Measurements from ENCODE around the gene ACSS1.

Gene ACSS1

GRCh38 chr20:25011261-25011660, 46.7 kb downstream of the ACSS1 start:
- H3K4me1 ChIP-seq (ENCODE audit: control insufficient read depth, low read length), result no peaks in the 10 kb centered on the region
- no peaks in the 10 kb centered on the region for H3K9me3 ChIP-seq (ENCODE audit: control insufficient read depth, insufficient read depth, low read length)
- H3K79me2 ChIP-seq (ENCODE audit: control insufficient read depth, low read length), result no peaks in the 10 kb centered on the region
- H4K20me1 ChIP-seq (ENCODE audit: control insufficient read depth, insufficient read depth, low read depth, low read length), result no peaks in the 10 kb centered on the region
- no peaks in the 10 kb centered on the region for H3K36me3 ChIP-seq (ENCODE audit: control insufficient read depth, low read length)
- H3K4me2 ChIP-seq (ENCODE audit: low read length), result no peak overlapping the region
- no peak for TF ChIP-seq EZH2phosphoT487 (IDR thresholded peaks at IDR 0.05; ENCODE audit: borderline replicate concordance, low read length)
- TF ChIP-seq CTCF (IDR thresholded peaks at IDR 0.05; ENCODE audit: low read depth, low read length, poor library complexity, severe bottlenecking), result no peak
- H3K9me2 ChIP-seq (replicated peaks; ENCODE audit: control insufficient read depth, low read length), result no peaks in the 10 kb centered on the region
- no peak overlapping the region for H3K4me3 ChIP-seq (ENCODE audit: low read length)
- H3K27me3 ChIP-seq (ENCODE audit: control insufficient read depth, low read length), result no peaks in the 10 kb centered on the region
- H3K27ac ChIP-seq (ENCODE audit: low read depth, low read length), result no peak overlapping the region
- H3F3A ChIP-seq (ENCODE audit: control insufficient read depth, insufficient read depth), result no peaks in the 10 kb centered on the region

GRCh38 chr20:25009218-25010145, 48.5 kb downstream of the ACSS1 start:
- H3K79me2 ChIP-seq (ENCODE audit: control insufficient read depth, low read length), result no peaks in the 10 kb centered on the region
- H3K4me3 ChIP-seq (ENCODE audit: low read length), result no peak overlapping the region
- no peaks in the 10 kb centered on the region for H3K27me3 ChIP-seq (ENCODE audit: control insufficient read depth, low read length)
- H3K36me3 ChIP-seq (ENCODE audit: control insufficient read depth, low read length), result no peaks in the 10 kb centered on the region
- no peak overlapping the region for H3K27ac ChIP-seq (ENCODE audit: low read depth, low read length)
- no peak for TF ChIP-seq EZH2phosphoT487 (IDR thresholded peaks at IDR 0.05; ENCODE audit: borderline replicate concordance, low read length)
- TF ChIP-seq CTCF (IDR thresholded peaks at IDR 0.05; ENCODE audit: low read depth, low read length, poor library complexity, severe bottlenecking), result no peak
- H3K9me2 ChIP-seq (replicated peaks; ENCODE audit: control insufficient read depth, low read length), result no peaks in the 10 kb centered on the region
- H3K4me2 ChIP-seq (ENCODE audit: low read length), result no peak overlapping the region
- no peaks in the 10 kb centered on the region for H3K9me3 ChIP-seq (ENCODE audit: control insufficient read depth, insufficient read depth, low read length)
- no peaks in the 10 kb centered on the region for H3K4me1 ChIP-seq (ENCODE audit: control insufficient read depth, low read length)
- no peaks in the 10 kb centered on the region for H3F3A ChIP-seq (ENCODE audit: control insufficient read depth, insufficient read depth)
- no peaks in the 10 kb centered on the region for H4K20me1 ChIP-seq (ENCODE audit: control insufficient read depth, insufficient read depth, low read depth, low read length)

- no peak overlapping the region for H3K27ac ChIP-seq (ENCODE audit: low read depth, low read length)
- H3K4me3 ChIP-seq (ENCODE audit: low read length), result no peak overlapping the region
- H3K9me3 ChIP-seq (ENCODE audit: control insufficient read depth, insufficient read depth, low read length), result no peaks in the 10 kb centered on the region
- H3K4me1 ChIP-seq (ENCODE audit: control insufficient read depth, low read length), result no peaks in the 10 kb centered on the region
- H3K36me3 ChIP-seq (ENCODE audit: control insufficient read depth, low read length), result no peaks in the 10 kb centered on the region
- H3K27me3 ChIP-seq (ENCODE audit: control insufficient read depth, low read length), result no peaks in the 10 kb centered on the region
- no peaks in the 10 kb centered on the region for H3K9me2 ChIP-seq (replicated peaks; ENCODE audit: control insufficient read depth, low read length)
- no peak overlapping the region for H3K4me2 ChIP-seq (ENCODE audit: low read length)
- no peaks in the 10 kb centered on the region for H3K79me2 ChIP-seq (ENCODE audit: control insufficient read depth, low read length)
- no peaks in the 10 kb centered on the region for H3F3A ChIP-seq (ENCODE audit: control insufficient read depth, insufficient read depth)
- TF ChIP-seq CTCF (IDR thresholded peaks at IDR 0.05; ENCODE audit: low read depth, low read length, poor library complexity, severe bottlenecking) (no peak), EZH2phosphoT487 (IDR thresholded peaks at IDR 0.05; ENCODE audit: borderline replicate concordance, low read length) (no peak)
- H4K20me1 ChIP-seq (ENCODE audit: control insufficient read depth, insufficient read depth, low read depth, low read length), result no peaks in the 10 kb centered on the region
Observed at GRCh38 chr20:25008388-25009217, 49.3 kb downstream of the ACSS1 start.

Data from DOHH2 (cell line).